ENCODE measurements around the gene DDX49. TPM values are rescaled to one million over a fixed set of nuclear protein-coding genes. Genes with fewer than 3 reads are reported as not detected.
"Not testable (repeated sequence)": the region's sequence is repeated elsewhere in the genome, so short reads cannot be mapped to it uniquely, and the experiment has no call there.

DDX49 gene
- polyA plus RNA-seq, 4 donors, result 46.2 to 57.3 (median 48.6) TPM

DNA sequence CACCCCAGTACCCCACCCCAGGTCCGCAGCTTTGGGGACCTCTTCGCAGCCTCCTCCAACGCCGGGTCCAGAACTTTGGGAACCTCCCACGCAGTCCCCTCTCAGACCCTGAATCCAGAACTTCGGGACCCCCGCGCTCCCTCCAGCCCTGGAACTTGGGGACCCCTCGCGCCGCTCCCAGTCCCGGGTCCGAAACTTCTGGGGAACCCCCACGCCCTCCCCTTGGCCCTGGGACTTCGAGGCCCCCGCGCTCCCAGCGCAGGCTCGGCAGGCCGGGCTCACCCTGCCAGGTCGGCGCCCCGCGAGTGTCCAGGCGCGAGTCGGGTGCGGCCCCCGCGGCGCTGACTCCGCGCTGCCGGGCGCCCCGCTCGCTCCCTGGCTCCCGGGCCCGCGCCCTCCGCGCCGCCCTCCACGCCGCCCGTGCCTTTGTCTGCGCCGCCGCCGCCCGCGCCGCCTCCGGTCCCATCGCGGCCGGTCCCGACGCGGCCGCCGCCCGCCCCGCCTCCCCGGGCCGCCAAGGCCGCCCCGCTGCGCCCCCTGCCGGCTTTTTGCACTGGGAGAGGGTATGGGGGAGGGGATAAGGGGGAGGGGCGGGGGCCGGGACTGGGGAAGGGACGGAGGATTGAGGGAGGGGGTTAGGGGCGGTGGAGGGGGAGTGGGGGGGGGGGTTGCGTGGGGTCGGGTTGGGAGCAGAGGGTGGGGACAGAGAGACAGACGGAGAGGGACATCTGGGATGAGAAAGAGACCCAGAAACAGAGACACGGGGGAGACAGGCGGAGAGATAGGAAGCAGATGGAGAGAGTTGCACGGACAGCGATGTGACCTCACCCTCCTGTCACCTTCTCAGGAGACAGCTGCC lies 21.5 kb downstream of the DDX49 start, which contains the start of gene HOMER3:
TSS of gene HOMER3 (minus strand) at position 449 of the 859 bp plus-strand sequence. CDS start 2,235 bp downstream, outside the sequence.
- peak; percentile 53 to 66 (median 61) for DNase-seq (ENCODE audit: low read depth in 4 of 4, low spot score in 3 of 4)

DNA sequence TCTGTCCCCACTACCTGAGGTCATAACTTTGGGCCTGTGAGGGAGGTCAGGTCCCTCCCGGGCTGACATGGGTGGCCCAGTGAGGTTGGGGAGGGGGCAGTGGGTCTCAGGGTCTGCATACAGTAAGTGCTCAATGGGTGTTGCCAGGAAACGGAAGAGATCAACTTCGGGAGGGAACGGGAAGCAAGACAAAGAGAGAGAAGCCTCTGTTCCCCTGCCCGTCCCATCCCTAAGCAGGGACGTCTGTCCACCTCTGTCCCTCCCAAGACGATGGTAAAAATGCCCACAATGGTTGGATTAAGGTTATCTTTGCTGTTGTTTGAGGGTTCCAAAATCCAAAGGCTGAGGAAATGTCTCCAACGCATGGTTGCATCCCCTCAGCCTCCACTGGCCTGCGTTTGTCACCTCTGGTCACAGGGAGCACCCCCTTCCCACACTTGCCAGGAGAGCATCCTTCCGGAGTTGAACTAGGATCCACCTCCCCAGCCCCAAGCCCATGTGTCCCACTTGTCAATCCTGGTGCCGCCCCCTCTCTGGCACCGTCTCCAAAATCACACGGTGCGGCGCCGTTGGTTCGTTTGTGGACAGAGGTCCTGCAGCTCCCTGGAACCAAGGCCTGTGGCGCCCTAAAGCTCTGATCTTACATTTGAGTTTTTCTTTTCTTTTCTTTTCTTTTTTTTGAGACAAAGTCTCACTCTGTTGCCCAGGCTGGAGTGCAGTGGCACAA lies 22.3 kb downstream of the DDX49 start:
- DNase-seq (ENCODE audit: low read depth in 4 of 4, low spot score in 3 of 4), result no peak

DNA sequence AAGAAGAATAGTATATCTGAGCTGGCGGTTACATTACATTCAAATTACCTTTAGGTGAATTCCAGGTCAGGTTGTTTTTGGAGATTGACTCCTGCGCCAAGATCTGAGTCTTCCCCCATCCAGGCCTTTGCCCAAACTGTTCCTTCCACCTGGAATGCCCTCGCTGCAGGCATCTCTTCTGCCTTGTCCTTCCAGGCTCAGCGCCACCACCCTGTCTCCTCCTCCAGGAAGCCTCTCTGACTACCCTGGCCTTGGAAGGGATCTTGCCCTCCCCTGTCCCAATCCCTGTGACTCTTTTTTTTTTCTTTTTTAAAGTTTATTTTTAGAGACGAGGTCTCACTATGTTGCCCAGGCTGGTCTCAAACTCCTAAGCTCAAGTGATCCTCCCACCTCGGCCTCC lies 23.2 kb downstream of the DDX49 start:
- no peak for DNase-seq (ENCODE audit: low read depth in 4 of 4, low spot score in 3 of 4)

DNA sequence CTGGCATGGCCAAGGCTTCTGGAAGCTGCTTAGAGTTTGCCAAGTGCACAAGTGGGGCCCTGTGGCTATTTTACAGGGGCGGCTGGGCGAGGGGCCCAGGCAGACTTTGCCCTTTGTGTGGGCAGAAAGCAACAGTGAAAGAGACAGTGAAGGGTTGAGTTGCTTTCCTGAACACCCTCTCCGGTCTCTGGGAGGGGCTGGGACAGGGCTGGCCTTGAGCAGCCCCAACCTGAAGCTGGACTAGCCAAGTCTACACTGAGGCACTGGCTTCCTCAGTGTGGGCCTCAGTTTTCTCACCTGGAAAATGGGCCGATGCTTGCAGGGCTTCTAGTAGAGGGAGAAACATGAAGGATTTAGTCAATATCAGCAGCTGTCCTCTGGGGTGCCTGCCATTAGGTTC lies 23.9 kb downstream of the DDX49 start:
- no peak for DNase-seq (ENCODE audit: low read depth in 4 of 4, low spot score in 3 of 4)

DNA sequence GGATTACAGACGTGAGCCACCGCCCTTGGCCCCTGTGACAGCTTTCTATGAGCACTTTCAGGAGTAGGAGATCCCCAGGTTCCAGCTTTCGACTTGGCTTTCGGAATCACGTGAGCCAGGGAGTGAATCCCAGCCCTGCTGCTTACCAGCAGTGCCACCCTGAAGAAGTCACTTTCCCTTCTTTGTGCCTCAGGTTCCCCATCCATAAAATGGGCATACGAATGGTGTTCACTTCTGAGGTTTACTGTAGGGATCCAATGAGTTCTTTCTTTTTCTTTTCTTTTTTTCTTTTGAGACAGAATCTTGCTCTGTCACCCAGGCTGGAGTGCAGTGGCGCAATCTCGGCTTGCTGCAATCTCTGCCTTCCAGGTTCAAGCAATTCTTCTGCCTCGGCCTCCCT lies 25.8 kb downstream of the DDX49 start:
- DNase-seq (ENCODE audit: low read depth in 4 of 4, low spot score in 3 of 4), result no peak

DNA sequence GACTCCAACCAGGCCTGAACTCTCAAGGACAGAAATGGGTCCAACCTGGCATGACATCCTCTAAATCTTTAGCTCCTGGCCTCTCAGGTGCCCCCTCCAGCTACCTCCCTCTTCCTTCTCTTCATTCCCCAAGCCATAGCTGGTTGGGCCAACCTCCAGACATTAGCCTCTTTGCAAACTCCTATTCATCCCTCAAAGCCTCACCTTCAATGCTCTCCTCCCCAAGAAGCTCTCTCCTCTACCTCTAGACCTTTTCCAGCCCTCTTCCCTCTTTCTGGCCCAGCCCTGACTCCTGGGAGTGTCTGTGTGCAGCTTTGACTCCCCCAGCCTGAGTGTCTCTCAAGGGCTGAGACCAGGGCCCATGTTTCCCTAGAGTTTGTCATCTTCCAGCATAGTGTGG lies 26.8 kb downstream of the DDX49 start:
- no peak for DNase-seq (ENCODE audit: low read depth in 4 of 4, low spot score in 3 of 4)

DNA sequence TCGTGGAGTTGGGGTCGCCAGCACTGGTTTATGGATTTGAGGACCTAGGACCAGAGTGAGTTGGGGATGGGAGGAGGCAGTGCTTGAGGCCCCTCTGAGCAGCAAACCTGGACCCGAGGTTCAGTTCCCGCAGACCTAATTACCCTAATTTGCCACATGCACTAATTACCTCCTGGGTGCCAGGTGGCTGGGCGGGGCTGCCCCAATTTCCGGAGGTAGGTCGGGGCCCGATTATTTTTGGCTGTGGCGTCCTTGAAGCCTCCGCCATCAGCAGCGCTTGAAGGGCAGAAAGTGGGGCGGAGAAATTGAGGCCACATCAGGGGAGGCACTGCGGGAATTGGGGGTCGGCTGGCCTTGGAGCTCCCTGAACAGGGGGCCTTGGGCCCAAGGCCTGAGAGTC lies 27.4 kb downstream of the DDX49 start:
- no peak for DNase-seq (ENCODE audit: low read depth in 4 of 4, low spot score in 3 of 4)

DNA sequence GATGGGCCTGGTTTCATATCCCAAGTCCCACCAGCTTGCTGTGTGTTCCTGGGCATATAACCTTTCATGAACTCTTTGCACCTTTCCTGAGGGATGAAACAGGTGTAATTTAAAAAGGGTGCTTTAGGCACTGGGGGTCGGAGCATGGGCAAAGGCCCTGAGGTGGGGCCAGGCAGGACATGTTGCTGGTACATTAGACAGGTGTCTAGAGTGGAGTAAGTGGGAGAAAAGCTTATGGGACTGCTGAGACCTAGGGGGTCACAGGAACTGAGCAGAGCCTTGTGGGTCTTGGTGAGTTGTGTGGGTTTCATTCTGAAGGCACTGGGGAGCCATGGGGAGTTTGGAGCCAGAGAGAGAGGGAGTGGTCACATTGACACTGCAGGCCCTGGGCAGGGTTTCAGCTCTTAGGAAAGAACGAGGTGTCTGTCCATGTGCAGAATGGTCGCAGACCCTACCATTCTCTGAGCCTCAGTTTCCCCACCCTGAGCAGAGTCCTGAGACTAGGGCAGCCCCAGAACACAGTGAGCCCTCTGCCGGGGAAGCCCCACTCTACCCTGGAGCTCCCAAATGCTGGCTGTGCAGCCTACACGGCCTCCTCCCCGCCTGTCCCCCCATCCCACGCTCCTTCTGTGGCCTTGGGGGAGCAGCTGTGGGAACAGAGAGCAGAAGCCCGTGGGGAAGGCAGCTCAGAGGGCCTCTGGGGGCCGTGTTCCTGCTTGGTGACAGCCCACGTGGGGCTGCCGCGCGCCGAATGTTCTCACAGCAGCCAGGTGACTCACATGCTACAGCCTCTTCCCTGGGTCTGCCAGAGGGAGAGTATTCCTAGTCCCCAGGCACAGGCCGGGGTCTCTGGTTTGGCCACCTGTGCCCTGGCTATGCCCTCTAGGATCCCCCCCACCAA lies 28.8 kb downstream of the DDX49 start:
- no peak for DNase-seq (ENCODE audit: low read depth in 4 of 4, low spot score in 3 of 4)

DNA sequence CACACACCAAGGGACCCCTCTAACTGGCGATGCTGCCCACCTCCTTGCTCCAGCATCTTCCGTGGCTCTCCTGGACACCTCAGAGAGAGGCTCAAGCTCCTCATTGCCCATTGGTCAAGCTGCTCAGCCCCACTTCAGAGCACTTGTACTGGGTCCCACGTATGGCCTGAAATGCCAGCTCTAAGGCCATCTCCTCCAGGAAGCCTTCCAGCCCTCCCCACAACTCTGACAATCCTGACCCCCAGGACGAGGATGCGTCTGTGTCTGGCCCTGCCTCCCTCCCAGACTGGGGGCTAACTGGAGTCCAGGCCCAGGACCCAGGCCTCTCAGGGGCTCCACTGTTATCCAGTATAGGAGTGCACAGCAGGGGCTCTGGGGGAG lies 29.5 kb downstream of the DDX49 start:
- no peak for DNase-seq (ENCODE audit: low read depth in 4 of 4, low spot score in 3 of 4)

DNA sequence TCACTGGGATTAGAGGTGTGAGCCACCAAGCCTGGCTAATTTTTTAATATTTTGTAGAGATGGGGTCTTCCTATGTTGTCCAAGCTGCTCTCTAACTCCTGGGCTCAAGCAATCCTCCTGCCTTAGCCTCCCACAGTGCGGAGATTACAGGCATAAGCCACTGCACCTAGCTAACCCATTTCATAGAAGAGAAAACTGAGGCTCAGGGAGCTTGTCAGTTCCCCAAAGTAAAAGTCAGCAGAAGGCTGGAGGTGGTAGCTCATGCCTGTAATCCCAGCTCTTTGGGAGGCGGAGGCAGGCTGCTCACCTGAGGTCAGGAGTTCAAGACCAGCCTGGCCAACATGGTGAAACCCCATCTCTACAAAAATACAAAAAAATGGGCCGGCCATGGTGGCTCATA lies 30.3 kb downstream of the DDX49 start:
- DNase-seq (ENCODE audit: low read depth in 4 of 4, low spot score in 3 of 4), result no peak

DNA sequence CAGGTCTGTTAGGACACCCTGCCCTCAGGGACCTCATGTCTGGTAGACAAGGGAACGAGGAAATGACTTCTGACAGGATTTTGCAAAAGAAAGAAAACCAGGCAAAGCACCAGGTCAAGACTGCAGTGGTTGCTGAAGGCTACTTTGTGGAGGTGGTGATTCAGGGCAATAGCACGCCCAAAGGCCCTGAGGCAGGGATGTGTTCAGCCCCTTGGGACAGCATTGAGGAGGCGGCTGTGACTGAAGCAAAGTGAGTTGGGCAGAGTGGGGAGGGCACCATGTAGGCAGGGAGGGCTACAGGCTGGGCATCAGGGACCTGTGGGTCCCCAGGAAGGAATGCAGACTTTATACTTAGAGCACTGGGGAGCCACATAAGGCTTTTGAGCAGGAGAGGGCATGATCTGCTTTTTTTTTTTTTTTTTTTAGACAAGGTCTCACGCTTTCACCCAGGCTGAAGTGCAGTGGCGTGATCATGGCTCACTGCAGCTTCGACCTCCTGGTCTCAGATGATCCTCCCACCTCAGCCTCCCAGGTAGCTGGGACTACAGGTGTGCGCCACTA lies 32.3 kb downstream of the DDX49 start:
- no peak for DNase-seq (ENCODE audit: low read depth in 4 of 4, low spot score in 3 of 4)

DNA sequence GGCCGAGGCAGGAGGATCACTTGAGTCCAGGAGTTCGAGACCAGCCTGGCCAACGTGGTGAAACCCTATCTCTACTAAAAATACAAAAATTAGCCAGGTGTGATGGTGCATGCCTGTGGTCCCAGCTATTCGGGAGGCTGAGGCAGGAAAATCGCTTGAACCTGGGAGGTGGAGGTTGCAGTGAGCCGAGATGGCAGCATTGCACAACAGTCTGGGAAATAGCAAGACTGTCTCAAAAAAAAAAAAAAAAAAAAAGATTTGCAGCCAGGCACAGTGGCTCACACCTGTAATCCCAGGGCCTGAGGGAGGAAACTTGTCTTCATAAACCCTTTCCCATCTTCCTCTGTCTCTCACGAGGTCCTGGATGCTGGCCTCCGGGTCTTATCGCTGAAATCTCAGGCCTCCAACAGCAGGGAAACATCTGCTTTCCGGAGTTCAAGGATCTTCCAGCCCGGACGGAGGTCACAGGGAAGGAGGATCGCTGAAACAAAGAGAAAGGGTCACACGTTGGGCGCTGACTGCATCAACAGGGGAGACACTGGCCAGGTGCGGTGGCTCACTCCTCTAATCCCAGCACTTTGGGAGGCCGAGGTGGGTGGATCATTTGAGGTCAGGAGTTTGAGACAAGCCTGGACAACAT lies 33.0 kb downstream of the DDX49 start:
- DNase-seq (ENCODE audit: low read depth in 4 of 4, low spot score in 3 of 4), result not testable (repeated sequence)

DNA sequence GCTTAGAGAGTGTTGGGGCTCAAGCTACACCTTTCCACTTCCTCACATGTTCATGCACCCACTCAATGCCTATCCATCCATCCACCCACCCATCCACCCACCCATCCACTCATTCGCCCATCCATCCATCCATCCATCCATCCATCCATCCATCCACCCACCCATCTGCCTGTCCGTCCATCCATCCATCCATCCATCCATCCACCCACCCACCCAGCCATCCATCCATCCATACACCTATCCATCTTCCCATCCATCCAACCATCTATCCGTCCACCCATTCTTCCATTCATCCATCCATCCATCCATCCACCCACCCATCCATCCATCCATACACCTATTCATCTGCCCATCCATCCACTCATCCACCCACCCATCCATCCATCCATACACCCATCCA lies 34.6 kb downstream of the DDX49 start:
- DNase-seq (ENCODE audit: low read depth in 4 of 4, low spot score in 3 of 4), result no peak

DNA sequence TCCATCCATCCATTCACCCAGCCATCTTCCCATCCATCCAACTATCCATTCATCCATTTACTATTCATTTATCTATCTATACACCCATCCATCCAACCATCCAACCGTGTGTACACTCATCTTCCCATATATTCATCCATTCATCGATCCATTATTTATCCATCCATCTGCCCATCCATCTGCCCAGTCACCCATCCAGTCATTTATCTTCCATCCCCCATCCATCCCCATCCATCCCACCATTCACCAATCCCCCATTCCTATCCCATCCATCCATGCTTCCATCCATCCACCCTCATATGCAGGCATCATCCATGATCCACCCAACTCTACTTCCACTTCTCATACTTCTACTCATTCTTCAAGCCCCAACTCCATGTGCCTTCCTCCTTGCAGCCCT lies 35.5 kb downstream of the DDX49 start:
- DNase-seq (ENCODE audit: low read depth in 4 of 4, low spot score in 3 of 4), result no peak

DNA sequence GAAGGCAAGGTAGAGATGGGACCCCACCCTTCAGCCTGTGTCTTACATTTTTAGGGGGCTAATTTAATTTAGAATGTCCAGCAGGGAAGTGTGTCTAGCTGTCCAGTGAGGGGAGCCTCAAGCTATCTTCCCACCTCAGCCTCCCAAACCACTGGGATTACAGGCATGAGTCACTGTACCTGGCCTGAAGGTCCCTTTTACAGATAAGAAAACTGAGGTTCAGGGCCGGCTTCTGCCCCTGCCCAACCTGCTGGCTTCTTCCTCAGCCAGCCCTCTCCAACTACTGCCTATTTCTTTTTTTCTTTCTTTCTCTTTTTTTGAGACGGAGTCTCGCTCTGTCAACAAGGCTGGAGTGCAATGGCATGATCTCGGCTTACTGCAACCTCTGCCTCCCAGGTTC lies 40.9 kb downstream of the DDX49 start:
- DNase-seq (ENCODE audit: low read depth in 4 of 4, low spot score in 3 of 4), result no peak

DNA sequence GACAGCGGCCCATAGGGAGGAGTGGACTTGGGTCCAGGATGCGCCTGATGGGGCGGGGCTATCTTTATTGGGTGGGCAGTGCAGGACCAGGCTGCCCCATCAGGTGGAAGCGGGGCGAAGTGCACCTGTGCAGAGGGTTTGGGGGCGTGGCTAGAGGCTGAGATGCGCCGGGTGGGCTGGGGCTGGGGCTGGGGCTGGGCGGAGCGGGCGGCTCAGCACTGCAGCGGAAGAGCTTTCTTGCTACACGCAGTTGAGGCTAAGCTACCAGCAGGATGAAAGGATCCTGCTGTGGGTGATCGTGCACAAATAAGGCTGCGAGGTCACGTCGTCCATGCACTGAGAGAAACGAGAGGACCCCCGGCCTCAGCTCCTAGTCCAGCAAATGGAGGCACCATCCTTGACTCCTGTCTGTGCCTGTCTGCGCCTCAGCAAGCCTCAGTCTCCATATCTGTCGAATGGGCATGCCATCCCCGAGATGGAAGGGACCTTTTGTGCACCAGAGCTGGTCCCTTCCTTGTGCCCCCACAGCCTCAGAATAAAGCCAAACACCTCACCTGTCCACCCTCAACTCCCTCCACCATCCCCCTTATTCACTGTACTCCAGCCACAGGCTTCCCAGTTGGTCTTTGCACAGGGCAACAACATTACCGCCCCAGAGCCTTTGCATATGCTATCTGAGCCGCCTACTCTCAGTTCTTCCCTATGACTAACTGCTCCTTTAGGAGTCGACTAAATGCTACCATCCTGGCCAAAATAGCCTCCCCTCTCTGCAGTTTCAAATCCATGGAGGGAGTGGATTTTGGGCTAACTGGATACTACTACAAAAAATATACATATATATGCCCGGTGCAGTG lies 42.5 kb downstream of the DDX49 start:
- DNase-seq (ENCODE audit: low read depth in 4 of 4, low spot score in 3 of 4), result no peak

DNA sequence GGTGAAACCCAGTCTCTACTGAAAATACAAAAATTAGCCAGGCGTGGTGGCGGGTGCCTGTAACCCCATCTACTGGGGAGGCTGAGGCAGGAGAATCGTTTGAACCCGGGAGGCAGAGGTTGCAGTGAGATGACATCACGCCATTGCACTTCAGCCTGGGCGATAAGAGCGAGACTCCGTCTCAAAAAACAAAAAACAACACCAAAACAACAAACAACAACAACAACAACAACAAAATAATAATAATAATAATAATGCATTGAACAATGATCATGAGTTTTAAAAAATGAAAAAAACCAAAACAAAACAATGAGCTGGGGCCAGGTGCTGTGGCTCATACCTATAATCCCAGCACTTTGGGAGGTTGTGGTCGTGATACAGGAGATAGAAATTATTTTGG lies 44.6 kb downstream of the DDX49 start:
- no peak for DNase-seq (ENCODE audit: low read depth in 4 of 4, low spot score in 3 of 4)

DNA sequence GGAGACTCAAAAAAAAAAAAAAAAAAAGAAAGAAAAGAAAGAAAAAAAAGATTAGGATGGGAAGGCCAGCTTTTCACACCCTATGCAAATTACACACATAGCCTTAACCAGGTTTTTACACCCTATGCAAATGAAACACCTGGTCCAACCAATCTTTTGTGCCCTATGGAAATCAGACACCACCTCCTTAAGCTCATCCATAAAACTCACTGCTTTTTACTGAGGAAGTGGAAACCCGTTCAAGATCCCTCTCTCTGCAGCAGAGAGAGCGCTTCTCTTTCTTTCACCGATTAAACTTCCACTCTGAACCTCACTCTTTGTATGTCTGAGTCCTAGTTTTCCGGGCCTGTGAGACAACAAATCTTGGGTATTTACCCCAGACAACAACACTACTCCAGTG lies 46.8 kb downstream of the DDX49 start:
- DNase-seq (ENCODE audit: low read depth in 4 of 4, low spot score in 3 of 4), result no peak
